ENCODE results near the gene RPS6KC1.

RPS6KC1 gene

GRCh38 chr1:213122514-213122929, 71.5 kb downstream of the RPS6KC1 start:
- peak; percentile 65 for TF ChIP-seq CTCF (IDR thresholded peaks at IDR 0.05)

GRCh38 chr1:213123087-213123486, 72.0 kb downstream of the RPS6KC1 start:
- TF ChIP-seq CTCF (IDR thresholded peaks at IDR 0.05), result no peak

- no peak for TF ChIP-seq CTCF (IDR thresholded peaks at IDR 0.05)
These were observed 72.5 kb downstream of the RPS6KC1 start for GRCh38 chr1:213123536-213123935.

- no peak for TF ChIP-seq CTCF (IDR thresholded peaks at IDR 0.05)
These were observed 73.5 kb downstream of the RPS6KC1 start for GRCh38 chr1:213124590-213124989.

- TF ChIP-seq CTCF (IDR thresholded peaks at IDR 0.05), result no peak
These were observed 74.6 kb downstream of the RPS6KC1 start for GRCh38 chr1:213125643-213126042.

GRCh38 chr1:213127074-213127473, 76.0 kb downstream of the RPS6KC1 start:
- TF ChIP-seq CTCF (IDR thresholded peaks at IDR 0.05), result no peak

GRCh38 chr1:213131851-213132655, 81.0 kb downstream of the RPS6KC1 start:
- peak; percentile 48; the same call in 1 of the 2 replicates for TF ChIP-seq CTCF (IDR thresholded peaks at IDR 0.05)
